CD14-positive monocyte (primary cell): ENCODE data around the gene MPP7. TPM values are rescaled to one million over a fixed set of nuclear protein-coding genes. Genes with fewer than 3 reads are reported as not detected.

ENCODE experiments used
- DNase-seq, 3 donors: peaks; one replicate each; pipeline ENCODE4 v3.0.0-alpha.2; 2011 to 2022
- H2AFZ ChIP-seq: 2 replicates; pipeline ENCODE4 v1.6.0; 2012; ENCODE audit warnings: mild to moderate bottlenecking, low read depth, low read length, inconsistent platforms; ENCODE audit not compliant: insufficient read depth, poor library complexity, severe bottlenecking
- H3K27ac ChIP-seq, 2 donors: 1 replicate in 1 of 2; 2 replicates in 1 of 2; pipeline ENCODE4 v1.5.1; 2012 to 2013; ENCODE audit warnings: low read length in 2 of 2, control low read depth in 1 of 2, inconsistent platforms in 1 of 2, low read depth in 1 of 2, mild to moderate bottlenecking in 1 of 2
- H3K27me3 ChIP-seq, 2 donors: one replicate each; pipeline versions ENCODE4 v1.6.0 to v1.6.1; 2011 to 2013; ENCODE audit warnings: low read length in 2 of 2; ENCODE audit not compliant: control insufficient read depth in 2 of 2, insufficient read depth in 2 of 2
- H3K36me3 ChIP-seq, 2 donors: replicated peaks in 1 of 2; 1 replicate in 1 of 2; 2 replicates in 1 of 2; pipeline versions ENCODE4 v1.5.1 to v1.6.1; 2012 to 2013; ENCODE audit warnings: low read length in 2 of 2, control low read depth in 1 of 2, inconsistent platforms in 1 of 2, mild to moderate bottlenecking in 1 of 2; ENCODE audit not compliant: insufficient read depth in 2 of 2, control insufficient read depth in 1 of 2
- H3K4me1 ChIP-seq, 2 donors: 1 replicate in 1 of 2; 2 replicates in 1 of 2; pipeline versions ENCODE4 v1.5.1 to v1.6.1; 2012 to 2013; ENCODE audit warnings: low read length in 2 of 2, control low read depth in 1 of 2, inconsistent platforms in 1 of 2, mild to moderate bottlenecking in 1 of 2, moderate library complexity in 1 of 2; ENCODE audit not compliant: insufficient read depth in 2 of 2, control insufficient read depth in 1 of 2
- H3K4me2 ChIP-seq: replicated peaks from 2 replicates; pipeline ENCODE3; 2012; ENCODE audit warnings: low read length, moderate library complexity, mild to moderate bottlenecking; ENCODE audit not compliant: poor library complexity, severe bottlenecking; ENCODE audit errors: extremely low read depth
- H3K4me3 ChIP-seq, 3 experiments: fragments of 200-600 bp in 1 of 3; sonication (generic) in 1 of 3; replicated peaks in 1 of 3; 1 replicate in 2 of 3; 2 replicates in 1 of 3; pipeline ENCODE4 v1.5.1; 2011 to 2013; ENCODE audit warnings: low read length in 3 of 3, mild to moderate bottlenecking in 3 of 3, control low read depth in 2 of 3, low read depth in 2 of 3, inconsistent platforms in 1 of 3, moderate library complexity in 1 of 3
- H3K79me2 ChIP-seq: 2 replicates; pipeline ENCODE4 v1.6.0; 2012; ENCODE audit warnings: mild to moderate bottlenecking, control low read depth, inconsistent platforms, low read length, moderate library complexity; ENCODE audit not compliant: insufficient read depth
- H3K9ac ChIP-seq: 2 replicates; pipeline ENCODE4 v1.6.0; 2017; ENCODE audit warnings: low read length, mild to moderate bottlenecking; ENCODE audit not compliant: insufficient read depth, poor library complexity, severe bottlenecking
- H3K9me3 ChIP-seq, 2 donors: replicated peaks in 1 of 2; 1 replicate in 1 of 2; 2 replicates in 1 of 2; pipeline versions ENCODE4 v1.5.1 to v1.6.1; 2012 to 2013; ENCODE audit warnings: low read length in 2 of 2, control low read depth in 1 of 2; ENCODE audit not compliant: control insufficient read depth in 1 of 2, insufficient read depth in 1 of 2
- H4K20me1 ChIP-seq: 2 replicates; pipeline ENCODE4 v1.6.0; 2012; ENCODE audit warnings: mild to moderate bottlenecking, low read length, control low read depth, moderate library complexity; ENCODE audit not compliant: insufficient read depth
- H3K27ac Mint-ChIP-seq, 7 donors: one replicate each; pipeline ENCODE4 v1.8.0; 2020; ENCODE audit warnings: mild to moderate bottlenecking in 7 of 7, mixed read lengths in 7 of 7, moderate library complexity in 6 of 7, inconsistent platforms in 2 of 7
- H3K27me3 Mint-ChIP-seq, 3 donors: one replicate each; pipeline ENCODE4 v1.8.0; 2021 to 2022; ENCODE audit warnings: low read depth in 3 of 3, mild to moderate bottlenecking in 3 of 3, mixed read lengths in 3 of 3, moderate library complexity in 3 of 3, inconsistent platforms in 1 of 3
- H3K36me3 Mint-ChIP-seq, 2 donors: one replicate each; pipeline ENCODE4 v1.8.0; 2020; ENCODE audit warnings: mixed read lengths in 2 of 2, inconsistent platforms in 1 of 2, mild to moderate bottlenecking in 1 of 2
- H3K4me1 Mint-ChIP-seq: one replicate; pipeline ENCODE4 v1.8.0; 2020; ENCODE audit warnings: mild to moderate bottlenecking, mixed read lengths
- H3K4me3 Mint-ChIP-seq, 2 donors: one replicate each; pipeline ENCODE4 v1.8.0; 2020; ENCODE audit warnings: mild to moderate bottlenecking in 2 of 2, mixed read lengths in 2 of 2, moderate library complexity in 1 of 2
- H3K9me3 Mint-ChIP-seq, 7 donors: one replicate each; pipeline ENCODE4 v1.8.0; 2020 to 2022; ENCODE audit warnings: mixed read lengths in 7 of 7, mild to moderate bottlenecking in 6 of 7, moderate library complexity in 6 of 7, inconsistent platforms in 2 of 7
- CTCF ChIP-seq: fragments of 200-600 bp; IDR thresholded peaks from one replicate; pipeline ENCODE4 v1.8.0; 2022; ENCODE audit warnings: antibody characterized with exemption, mild to moderate bottlenecking
- WGBS: methylation state at CpG from one replicate; pipeline ENCODE4 v1.1.5; 2013; ENCODE audit warnings: missing lambda C conversion rate; ENCODE audit not compliant: insufficient coverage; 5-methylcytosine and 5-hydroxymethylcytosine counted together
- intact Hi-C, 2 donors: fragments of 100-400 bp; cut with micrococcal nuclease; formaldehyde crosslinking; loops; one replicate each; pipeline versions ENCODE4 v1.15.0 to v1.15.1; 2023
- polyA plus RNA-seq, 3 donors: library from polyadenylated mRNA; depleted of rRNA in 1 of 3; unstranded in 2 of 3; stranded (reverse) in 1 of 3; fragments of 300-500 nt in 2 of 3; fragments of >200 nt in 1 of 3; fragmentation: Illumina TruSeq in 2 of 3; gene quantifications; 1 replicate in 2 of 3; 2 replicates in 1 of 3; pipeline ENCODE4 v1.2.3, GENCODE V29; 2012 to 2021

MPP7 gene
- polyA plus RNA-seq, 3 donors, result 17.3 to 48.3 (median 33.6) TPM

DNA sequence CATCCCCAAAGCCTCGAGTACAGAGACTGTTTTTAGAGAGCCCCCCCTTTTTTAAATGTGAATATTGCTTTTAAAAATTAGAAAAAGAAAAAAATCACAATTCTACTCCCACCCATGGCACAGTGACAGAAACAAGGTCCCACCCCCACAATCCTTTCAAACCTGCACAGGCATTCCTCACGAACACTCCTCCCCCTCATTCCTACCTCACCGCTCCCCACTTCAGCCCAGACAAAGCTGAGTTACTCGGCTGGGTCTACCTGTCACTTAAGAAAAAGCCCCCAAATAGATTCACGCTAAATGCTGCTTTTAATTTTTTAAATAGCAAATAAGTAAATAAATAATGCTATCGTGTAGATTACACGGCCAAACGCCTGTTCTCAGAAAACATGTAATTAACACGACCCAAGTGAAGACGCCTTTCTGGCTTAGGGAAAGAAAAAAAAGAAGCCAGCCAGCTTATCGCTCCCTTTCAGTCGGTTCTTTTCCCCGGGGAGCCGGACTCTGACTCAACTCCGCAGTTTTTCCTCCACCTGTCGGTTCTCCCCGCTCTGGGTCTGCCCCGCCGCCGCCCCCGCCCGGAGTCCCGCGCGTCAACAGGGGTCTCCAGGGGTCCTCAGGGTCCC is 739 bp downstream of the MPP7 start:
- peak overlapping the region; percentile 64 to 84 for H3K27ac ChIP-seq
- 0% methylated on average over 16 of the region's 25 CpGs for WGBS

GRCh38 chr10:28300027-28300426 is 2.8 kb downstream of the MPP7 start:
- Mint-ChIP-seq H3K4me1 (peaks cover 77% of the 10 kb centered on the region), H3K9me3 (no peaks in the 10 kb centered on the region), H3K27ac (no peak overlapping the region), H3K36me3 (peaks cover 5 to 17% of the 10 kb centered on the region in 2 donors), H3K27me3 (peaks cover 0 to 2% (median 0%) of the 10 kb centered on the region in 3 donors), H3K4me3 (no peak overlapping the region)
- Histone ChIP-seq H3K9ac (no peak overlapping the region), H3K36me3 (no peaks in the 10 kb centered on the region), H3K4me1 (peaks cover 36 to 41% of the 10 kb centered on the region in 2 donors), H3K27me3 (no peaks in the 10 kb centered on the region), H3K79me2 (peaks cover 86% of the 10 kb centered on the region), H3K9me3 (no peaks in the 10 kb centered on the region), H3K27ac (no peak overlapping the region), H3K4me3 (no peak overlapping the region), H4K20me1 (peaks cover 56% of the 10 kb centered on the region), H3K4me2 (no peak overlapping the region), H2AFZ (no peak overlapping the region)
- DNase-seq, result no peak
- no CpG with 5 or more reads among the region's 2 CpGs for WGBS
- intact Hi-C loops, result loop anchor here (5.0 to 10.0 kb wide), 4 partner anchors 45 to 82 kb away; no protein-coding TSS in a partner anchor
- no peak for TF ChIP-seq CTCF

More for the DNA sequence above, 739 bp downstream of the MPP7 start:
- Histone ChIP-seq H3K4me3 (peak overlapping the region; percentile 73 to 94 (median 90)), H4K20me1 (peaks cover 35% of the 10 kb centered on the region), H2AFZ (peak overlapping the region; percentile 68), H3K27me3 (no peaks in the 10 kb centered on the region), H3K4me2 (peak overlapping the region; percentile 83), H3K9ac (peak overlapping the region; percentile 78), H3K79me2 (peaks cover 65% of the 10 kb centered on the region), H3K9me3 (no peaks in the 10 kb centered on the region), H3K36me3 (no peaks in the 10 kb centered on the region), H3K4me1 (peaks cover 56 to 62% of the 10 kb centered on the region in 2 donors)
- no peak for DNase-seq
- H3K9me3 Mint-ChIP-seq, result no peaks in the 10 kb centered on the region
- peaks cover 0 to 2% (median 0%) of the 10 kb centered on the region in 3 donors for H3K27me3 Mint-ChIP-seq
- peaks cover 5 to 13% of the 10 kb centered on the region in 2 donors for H3K36me3 Mint-ChIP-seq
- peak overlapping the region; percentile 81 to 97 for H3K4me3 Mint-ChIP-seq
- no peak for TF ChIP-seq CTCF
- H3K4me1 Mint-ChIP-seq, result peaks cover 81% of the 10 kb centered on the region
- intact Hi-C loops, result loop anchor here (2.0 to 10.0 kb wide), 6 partner anchors 33 to 81 kb away; no protein-coding TSS in a partner anchor
- H3K27ac Mint-ChIP-seq, result peak overlapping the region; percentile 14 to 93 (median 87)
